Choroid plexus epithelial cell (primary cell): ENCODE data around the gene CFAP74.

ENCODE experiments used
- DNase-seq: peaks from one replicate; pipeline ENCODE4 v3.0.0-alpha.2; 2010; ENCODE audit warnings: low read depth
- H3K4me3 ChIP-seq: 2 replicates; pipeline ENCODE4 v1.5.1; 2011; ENCODE audit warnings: low read depth, mild to moderate bottlenecking, control low read depth, low read length, moderate library complexity
- CTCF ChIP-seq: conservative IDR thresholded peaks from 2 replicates; pipeline ENCODE4 v1.5.1; 2011; ENCODE audit warnings: low read depth, mild to moderate bottlenecking, control low read depth, inconsistent platforms, low read length, moderate library complexity

Gene CFAP74

GRCh38 chr1:1967879-1968278, 35.7 kb downstream of the CFAP74 start:
- no peak for TF ChIP-seq CTCF
- no peak overlapping the region for H3K4me3 ChIP-seq
- no peak for DNase-seq

- TF ChIP-seq CTCF = no peak
- no peak for DNase-seq
Measured at GRCh38 chr1:1967151-1967550, 36.4 kb downstream of the CFAP74 start.

GRCh38 chr1:1966071-1966740, 37.4 kb downstream of the CFAP74 start:
- TF ChIP-seq CTCF = no peak
- no peak for DNase-seq
- no peak overlapping the region for H3K4me3 ChIP-seq

More at GRCh38 chr1:1967151-1967550, 36.4 kb downstream of the CFAP74 start:
- H3K4me3 ChIP-seq = no peak overlapping the region

DNA sequence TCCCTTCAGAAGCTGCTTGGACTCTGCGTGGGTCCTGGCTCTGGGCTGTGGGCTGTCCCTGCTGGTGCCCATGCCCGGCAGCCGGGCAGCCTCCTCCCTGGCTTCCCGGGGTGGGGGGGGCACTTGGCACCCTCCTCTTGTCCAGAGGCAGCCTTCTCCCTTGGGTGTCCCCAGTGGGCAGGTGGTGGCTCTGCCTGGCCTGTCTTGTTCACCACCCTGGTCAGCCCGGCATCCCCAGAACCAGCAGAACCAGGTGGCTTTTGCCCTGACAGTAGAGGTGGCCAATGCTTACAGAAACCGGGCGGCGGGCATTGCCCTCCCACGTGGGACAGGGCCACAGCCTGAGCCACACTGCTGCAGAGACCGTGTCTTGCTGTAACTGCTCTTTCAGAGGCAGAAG, 38.0 kb downstream of the CFAP74 start:
- TF ChIP-seq CTCF = no peak
- no peak overlapping the region for H3K4me3 ChIP-seq
- no peak for DNase-seq

DNA sequence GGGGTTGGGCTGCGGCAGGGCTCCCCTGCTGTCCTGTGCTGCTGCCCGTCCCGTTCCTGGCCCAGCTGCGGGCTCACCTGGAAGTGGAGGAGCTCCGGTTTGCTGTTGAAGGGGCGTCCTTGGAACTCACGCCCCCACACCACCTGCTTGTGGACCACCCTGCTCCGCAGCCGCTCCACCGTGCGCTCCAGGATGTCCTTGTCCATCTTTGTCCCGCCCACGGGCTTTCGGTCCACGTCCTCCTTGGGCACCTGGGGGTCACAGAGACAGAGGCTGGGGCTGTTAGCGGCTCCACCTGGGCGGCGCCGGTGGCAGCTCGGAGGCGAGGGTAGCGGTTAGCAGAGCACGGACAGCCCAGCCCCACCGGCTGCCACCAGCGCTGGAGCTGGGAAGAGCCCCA, 38.8 kb downstream of the CFAP74 start:
- DNase-seq = no peak
- H3K4me3 ChIP-seq = no peak overlapping the region
- no peak for TF ChIP-seq CTCF

DNA sequence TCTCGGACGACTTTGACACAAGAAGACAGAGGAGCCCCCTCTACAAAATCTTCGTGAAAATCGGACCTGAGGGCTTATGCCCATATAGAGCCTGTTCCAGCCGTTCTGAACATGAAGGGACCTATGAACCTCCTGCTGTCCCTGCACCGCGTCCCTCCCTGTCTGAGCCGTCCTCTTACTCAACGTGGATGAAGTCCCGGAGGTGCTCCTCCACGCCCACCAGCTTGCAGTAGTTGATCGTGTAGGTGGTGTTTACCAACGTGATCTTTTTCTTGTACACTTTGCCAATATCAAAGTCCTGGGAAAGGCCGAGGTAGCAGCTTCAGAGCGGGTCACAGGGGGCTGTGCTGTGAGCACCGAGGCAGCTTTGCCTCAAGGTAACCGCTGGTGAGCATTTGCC, 40.0 kb downstream of the CFAP74 start:
- no peak overlapping the region for H3K4me3 ChIP-seq
- TF ChIP-seq CTCF = no peak
- no peak for DNase-seq

GRCh38 chr1:1962752-1963151, 40.8 kb downstream of the CFAP74 start:
- no peak for TF ChIP-seq CTCF
- DNase-seq = no peak
- H3K4me3 ChIP-seq = no peak overlapping the region
